Activated naive CD4-positive, alpha-beta T cell treated with anti-CD3 and anti-CD28 coated beads, Interleukin-2, amount 50 U/mL, for 24 hours (primary cell): ENCODE data around the gene TDRD7.

ENCODE experiments used
- H3K27ac Mint-ChIP-seq: one replicate; pipeline ENCODE4 v1.8.0; 2021; ENCODE audit warnings: mild to moderate bottlenecking, mixed read lengths
- H3K27me3 Mint-ChIP-seq: one replicate; pipeline ENCODE4 v1.8.0; 2021; ENCODE audit warnings: mixed read lengths
- H3K36me3 Mint-ChIP-seq: one replicate; pipeline ENCODE4 v1.8.0; 2021; ENCODE audit warnings: mixed read lengths
- H3K4me1 Mint-ChIP-seq: one replicate; pipeline ENCODE4 v1.8.0; 2021; ENCODE audit warnings: mixed read lengths
- H3K4me3 Mint-ChIP-seq: one replicate; pipeline ENCODE4 v1.8.0; 2021; ENCODE audit warnings: mild to moderate bottlenecking, mixed read lengths
- H3K9me3 Mint-ChIP-seq: one replicate; pipeline ENCODE4 v1.8.0; 2021; ENCODE audit warnings: mixed read lengths

The TDRD7 gene

GRCh38 chr9:97411789-97412625 lies at the start of gene TDRD7:
TDRD7 (plus strand) TSS chr9:97412096; CDS start chr9:97428466, 16,370 bp downstream.
- peaks cover 37% of the 10 kb centered on the region for H3K4me1 Mint-ChIP-seq
- peak within 1 kb of the TSS; percentile 86 for H3K27ac Mint-ChIP-seq
- peak within 1 kb of the TSS; percentile 88 for H3K4me3 Mint-ChIP-seq
- H3K36me3 Mint-ChIP-seq: no peaks in the 10 kb centered on the region
- no peaks in the 10 kb centered on the region for H3K9me3 Mint-ChIP-seq
- H3K27me3 Mint-ChIP-seq: peaks cover 9% of the 10 kb centered on the region

DNA sequence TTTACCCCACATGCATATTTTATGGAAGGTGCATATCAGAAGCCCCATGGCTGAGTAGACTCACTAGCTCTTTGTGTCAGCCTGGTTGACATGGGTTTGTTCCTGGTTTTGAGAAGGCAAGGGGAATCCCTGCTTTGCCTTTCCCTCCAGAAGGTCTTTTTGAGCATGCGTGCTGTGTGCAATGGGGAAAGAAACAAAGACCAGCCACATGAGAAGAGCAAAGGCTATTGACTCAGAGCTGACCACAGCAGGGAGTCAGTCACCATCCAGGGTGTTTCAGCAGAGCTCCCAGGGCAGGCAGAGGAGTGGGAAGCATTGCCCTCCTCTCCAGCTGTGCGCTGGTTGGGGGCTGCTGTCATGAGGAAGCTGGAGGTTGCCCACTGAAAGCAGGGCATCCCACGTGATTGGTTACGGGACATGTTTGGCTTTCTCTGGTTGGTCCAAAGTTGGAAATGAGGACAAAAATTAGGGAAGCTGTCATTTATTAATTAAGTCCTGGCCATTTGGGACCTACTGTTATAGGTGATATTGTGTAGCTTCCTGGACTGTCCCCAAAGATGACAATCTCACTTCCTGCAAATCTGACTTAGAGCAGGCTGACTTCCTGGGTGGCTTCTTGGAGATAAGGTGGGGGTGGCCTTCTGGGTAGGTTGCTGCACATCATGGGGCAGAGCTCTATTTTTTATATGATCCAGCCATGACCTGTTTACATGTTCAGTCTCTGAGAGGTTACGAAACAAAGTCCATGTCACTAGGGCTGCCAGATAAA lies 48.9 kb upstream of the TDRD7 start:
- H3K27me3 Mint-ChIP-seq: no peaks in the 10 kb centered on the region
- no peaks in the 10 kb centered on the region for H3K9me3 Mint-ChIP-seq
- no peak overlapping the region for H3K4me3 Mint-ChIP-seq
- no peak overlapping the region for H3K27ac Mint-ChIP-seq
- peaks cover 19% of the 10 kb centered on the region for H3K36me3 Mint-ChIP-seq
- no peaks in the 10 kb centered on the region for H3K4me1 Mint-ChIP-seq

- Mint-ChIP-seq H3K27ac (no peak overlapping the region), H3K4me1 (no peaks in the 10 kb centered on the region), H3K9me3 (peaks cover 3% of the 10 kb centered on the region), H3K4me3 (no peak overlapping the region), H3K36me3 (peaks cover 22% of the 10 kb centered on the region), H3K27me3 (no peaks in the 10 kb centered on the region)
Measured at GRCh38 chr9:97363661-97364299, 48.1 kb upstream of the TDRD7 start.

DNA sequence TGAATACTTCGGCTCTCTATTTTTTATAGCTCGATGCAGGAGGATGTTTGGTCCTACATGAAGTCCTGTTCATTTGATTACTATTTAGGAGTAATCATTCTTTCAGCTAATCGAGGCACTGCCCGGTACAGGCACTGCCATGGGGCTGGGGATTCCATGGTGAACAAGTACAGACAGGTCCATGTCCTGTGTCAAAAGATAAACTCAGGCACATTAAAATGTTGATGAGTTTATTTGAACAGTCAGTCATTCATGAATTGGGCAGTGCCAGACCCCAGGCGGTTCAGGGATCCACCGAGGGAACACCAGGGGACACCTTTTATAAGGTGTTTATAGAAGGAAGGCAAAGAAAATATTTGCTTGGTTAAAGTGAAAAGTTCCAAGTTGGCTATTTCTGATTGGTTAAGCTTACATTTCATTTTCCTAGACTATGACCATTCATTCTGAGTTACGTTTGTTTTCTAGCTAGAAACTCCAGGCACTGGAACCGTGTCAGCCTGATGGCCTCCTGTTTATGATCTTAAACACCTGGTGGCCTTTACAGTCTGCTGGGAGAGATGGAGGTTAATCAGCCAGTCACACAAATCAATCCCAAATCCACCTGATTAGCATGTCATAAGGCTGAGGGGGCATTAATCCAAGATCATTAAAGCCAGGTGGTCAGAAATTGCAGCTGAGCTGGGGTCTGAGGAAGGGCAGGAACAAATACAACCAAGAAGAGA lies 47.0 kb upstream of the TDRD7 start:
- Mint-ChIP-seq H3K27me3 (no peaks in the 10 kb centered on the region), H3K4me3 (no peak overlapping the region), H3K36me3 (peaks cover 30% of the 10 kb centered on the region)

GRCh38 chr9:97365634-97366033 lies 46.3 kb upstream of the TDRD7 start:
- no peak overlapping the region for H3K27ac Mint-ChIP-seq
- peaks cover 32% of the 10 kb centered on the region for H3K36me3 Mint-ChIP-seq
- peaks cover 6% of the 10 kb centered on the region for H3K9me3 Mint-ChIP-seq
- no peaks in the 10 kb centered on the region for H3K27me3 Mint-ChIP-seq
- H3K4me1 Mint-ChIP-seq: no peaks in the 10 kb centered on the region
- no peak overlapping the region for H3K4me3 Mint-ChIP-seq

More for the DNA sequence above, 47.0 kb upstream of the TDRD7 start:
- peaks cover 6% of the 10 kb centered on the region for H3K9me3 Mint-ChIP-seq
- no peaks in the 10 kb centered on the region for H3K4me1 Mint-ChIP-seq
- no peak overlapping the region for H3K27ac Mint-ChIP-seq

DNA sequence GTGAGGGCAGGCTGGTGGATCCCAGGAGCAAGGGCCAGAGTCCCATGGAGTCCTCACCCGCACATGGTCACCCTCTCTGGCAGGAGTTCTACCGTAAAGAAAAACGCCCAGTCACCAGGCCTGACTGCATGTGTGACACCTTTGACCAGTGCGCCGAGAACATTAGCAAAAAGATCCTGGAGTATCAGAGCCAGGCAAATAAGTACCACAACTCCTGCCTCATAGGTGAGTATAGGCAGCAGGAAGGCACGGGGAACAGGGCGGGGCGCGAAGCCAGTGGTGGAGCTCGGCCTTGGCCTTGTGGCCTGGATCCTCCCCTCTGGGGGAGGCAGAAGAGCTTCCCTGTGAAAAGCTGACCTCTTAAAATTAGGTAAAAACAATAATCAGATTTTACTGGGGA lies 45.4 kb upstream of the TDRD7 start:
- no peak overlapping the region for H3K27ac Mint-ChIP-seq
- peaks cover 30% of the 10 kb centered on the region for H3K36me3 Mint-ChIP-seq
- H3K4me3 Mint-ChIP-seq: no peak overlapping the region
- H3K4me1 Mint-ChIP-seq: no peaks in the 10 kb centered on the region
- no peaks in the 10 kb centered on the region for H3K27me3 Mint-ChIP-seq
- peaks cover 6% of the 10 kb centered on the region for H3K9me3 Mint-ChIP-seq

DNA sequence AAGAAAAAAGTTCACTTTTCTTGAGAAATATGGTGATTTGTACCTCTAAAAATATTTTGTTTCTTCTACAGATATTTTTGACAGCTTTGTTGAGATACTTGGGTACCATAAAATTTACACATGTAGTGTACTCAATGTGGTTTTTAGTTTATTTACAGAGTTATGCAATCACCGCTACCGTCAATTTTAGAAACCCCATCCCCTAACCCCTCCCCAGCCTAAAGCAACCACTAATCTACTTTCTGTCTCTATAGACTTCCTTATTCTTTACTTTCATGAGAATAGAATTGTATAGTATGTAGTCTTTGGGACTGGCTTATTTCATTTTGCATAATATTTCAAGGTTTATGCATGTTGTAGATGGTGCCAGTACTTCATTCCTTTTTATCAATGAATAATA lies 45.0 kb upstream of the TDRD7 start:
- no peaks in the 10 kb centered on the region for H3K4me1 Mint-ChIP-seq
- peaks cover 31% of the 10 kb centered on the region for H3K36me3 Mint-ChIP-seq
- H3K4me3 Mint-ChIP-seq: no peak overlapping the region
- H3K27me3 Mint-ChIP-seq: no peaks in the 10 kb centered on the region
- H3K9me3 Mint-ChIP-seq: peaks cover 6% of the 10 kb centered on the region
- no peak overlapping the region for H3K27ac Mint-ChIP-seq

DNA sequence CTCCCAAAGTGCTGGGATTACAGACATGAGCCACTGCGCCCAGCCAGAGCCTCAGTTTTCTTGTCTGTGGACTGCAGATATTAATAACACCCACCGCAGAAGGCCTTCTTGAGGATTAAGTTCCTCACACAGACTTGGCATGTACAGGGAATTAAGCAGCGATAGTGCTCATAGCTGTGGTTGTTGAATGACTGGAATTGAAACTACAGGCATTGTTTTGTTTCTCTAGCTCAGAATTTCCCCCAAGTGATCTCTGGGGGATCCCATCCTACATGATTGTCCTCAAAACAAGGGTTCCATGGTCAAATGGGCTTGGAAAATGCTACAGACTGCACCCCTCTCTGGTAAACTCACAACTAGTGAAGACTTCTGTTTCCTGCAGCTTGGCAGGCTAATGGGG lies 44.2 kb upstream of the TDRD7 start:
- H3K27ac Mint-ChIP-seq: no peak overlapping the region
- H3K4me3 Mint-ChIP-seq: no peak overlapping the region
- H3K9me3 Mint-ChIP-seq: peaks cover 6% of the 10 kb centered on the region
- H3K36me3 Mint-ChIP-seq: peaks cover 31% of the 10 kb centered on the region
- H3K27me3 Mint-ChIP-seq: no peaks in the 10 kb centered on the region
- H3K4me1 Mint-ChIP-seq: no peaks in the 10 kb centered on the region

- Mint-ChIP-seq H3K4me1 (no peaks in the 10 kb centered on the region), H3K27ac (no peak overlapping the region), H3K9me3 (peaks cover 6% of the 10 kb centered on the region), H3K36me3 (peaks cover 31% of the 10 kb centered on the region), H3K4me3 (no peak overlapping the region), H3K27me3 (no peaks in the 10 kb centered on the region)
Measured at GRCh38 chr9:97368964-97369363, 42.9 kb upstream of the TDRD7 start.

DNA sequence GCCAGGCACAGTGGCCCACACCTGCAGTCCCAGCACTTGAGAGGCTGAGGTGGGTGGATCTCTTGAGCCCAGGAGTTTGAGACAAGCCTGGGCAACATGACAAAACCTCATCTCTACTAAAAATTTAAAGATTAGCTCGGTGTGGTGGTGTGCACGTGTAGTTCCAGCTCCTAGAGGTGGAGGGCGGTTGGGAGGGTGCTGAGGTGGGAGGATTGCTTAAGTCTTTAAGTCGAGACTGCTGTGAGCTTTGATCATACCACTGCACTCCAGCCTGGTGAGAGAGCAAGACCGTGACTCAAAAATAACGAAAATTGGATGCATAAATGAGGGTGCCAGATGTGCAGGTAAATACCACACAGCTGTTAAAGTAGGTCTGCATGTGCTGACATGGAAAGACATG lies 39.3 kb upstream of the TDRD7 start:
- H3K9me3 Mint-ChIP-seq: peaks cover 6% of the 10 kb centered on the region
- no peaks in the 10 kb centered on the region for H3K27me3 Mint-ChIP-seq
- H3K36me3 Mint-ChIP-seq: peaks cover 18% of the 10 kb centered on the region
- no peak overlapping the region for H3K27ac Mint-ChIP-seq
- no peaks in the 10 kb centered on the region for H3K4me1 Mint-ChIP-seq
- H3K4me3 Mint-ChIP-seq: no peak overlapping the region

GRCh38 chr9:97373331-97373730 lies 38.6 kb upstream of the TDRD7 start:
- H3K36me3 Mint-ChIP-seq: peaks cover 18% of the 10 kb centered on the region

DNA sequence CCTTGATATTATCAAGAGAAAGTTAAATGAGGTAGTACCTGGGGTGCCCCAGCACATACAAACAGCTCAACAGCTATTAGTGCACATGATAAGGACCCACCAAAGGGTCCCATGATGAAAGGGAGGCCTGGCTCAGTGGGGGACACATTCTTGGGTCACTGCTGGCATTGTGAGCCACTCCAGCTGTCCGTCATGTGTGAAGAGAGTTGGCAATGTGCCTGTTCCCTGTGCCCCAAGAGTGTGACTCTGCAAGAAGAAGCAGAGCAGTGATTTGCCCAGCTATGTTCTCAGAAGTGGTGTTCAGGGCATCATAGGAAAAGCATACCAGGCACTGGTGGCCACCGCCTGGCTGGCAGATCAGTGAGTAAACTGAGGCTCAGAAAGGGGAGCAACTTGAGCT lies 37.1 kb upstream of the TDRD7 start:
- peaks cover 8% of the 10 kb centered on the region for H3K36me3 Mint-ChIP-seq
- H3K27ac Mint-ChIP-seq: no peak overlapping the region
- no peaks in the 10 kb centered on the region for H3K4me1 Mint-ChIP-seq

More at GRCh38 chr9:97373331-97373730, 38.6 kb upstream of the TDRD7 start:
- no peak overlapping the region for H3K27ac Mint-ChIP-seq
- no peak overlapping the region for H3K4me3 Mint-ChIP-seq
- peaks cover 6% of the 10 kb centered on the region for H3K9me3 Mint-ChIP-seq
- H3K27me3 Mint-ChIP-seq: no peaks in the 10 kb centered on the region
- no peaks in the 10 kb centered on the region for H3K4me1 Mint-ChIP-seq

GRCh38 chr9:97376902-97377301 lies 35.0 kb upstream of the TDRD7 start:
- Mint-ChIP-seq H3K4me3 (no peak overlapping the region), H3K27me3 (no peaks in the 10 kb centered on the region), H3K4me1 (no peaks in the 10 kb centered on the region), H3K9me3 (no peaks in the 10 kb centered on the region), H3K27ac (no peak overlapping the region), H3K36me3 (peaks cover 5% of the 10 kb centered on the region)

More for the DNA sequence above, 37.1 kb upstream of the TDRD7 start:
- Mint-ChIP-seq H3K27me3 (no peaks in the 10 kb centered on the region), H3K9me3 (no peaks in the 10 kb centered on the region), H3K4me3 (no peak overlapping the region)

DNA sequence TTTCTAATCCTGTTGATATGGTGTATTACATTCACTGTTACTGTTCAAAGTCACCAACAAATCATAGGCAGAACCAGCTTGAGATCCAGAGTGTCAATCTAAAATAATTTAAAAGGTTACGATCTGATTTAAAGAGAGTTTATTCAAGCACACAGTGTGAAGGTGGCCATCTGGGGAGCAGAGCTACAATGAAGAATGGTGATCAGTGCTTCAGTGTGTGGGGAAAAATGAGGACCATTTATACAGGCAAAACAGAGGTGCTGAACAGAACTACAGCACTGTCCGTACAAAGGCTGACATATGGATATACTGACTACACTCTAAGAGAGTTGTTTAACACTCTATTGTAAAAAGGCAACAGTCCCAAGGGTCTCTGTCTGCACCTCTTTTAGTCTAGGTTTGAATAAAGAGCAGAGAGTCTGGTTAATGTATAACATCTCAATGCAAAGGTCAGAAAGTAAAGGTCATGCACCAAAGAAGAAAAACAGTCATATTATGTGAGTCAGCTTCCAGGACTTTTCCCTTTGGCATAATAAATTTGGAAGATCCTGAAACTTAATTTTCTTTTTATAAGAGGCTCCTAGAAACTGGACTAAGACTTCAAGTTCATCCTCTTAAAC lies 29.7 kb upstream of the TDRD7 start:
- H3K4me3 Mint-ChIP-seq: no peak overlapping the region
- peaks cover 3% of the 10 kb centered on the region for H3K27me3 Mint-ChIP-seq
- H3K27ac Mint-ChIP-seq: no peak overlapping the region
- H3K36me3 Mint-ChIP-seq: peaks cover 5% of the 10 kb centered on the region
- H3K9me3 Mint-ChIP-seq: no peaks in the 10 kb centered on the region
- peaks cover 4% of the 10 kb centered on the region for H3K4me1 Mint-ChIP-seq
